ENCODE results near the gene CTNNA3.

Gene CTNNA3

GRCh38 chr10:66799474-66799873 is 896.5 kb downstream of the CTNNA3 start:
- H3K36me3 ChIP-seq (ENCODE audit: control insufficient read depth in 2 of 2, insufficient read depth in 1 of 2, low read length in 2 of 2) = no peaks in the 10 kb centered on the region
- no peak overlapping the region for H3K27ac ChIP-seq (ENCODE audit: extremely low read depth, low read depth, low read length)
- H3K4me1 ChIP-seq (ENCODE audit: control insufficient read depth, insufficient read depth, low read length) = no peaks in the 10 kb centered on the region
- no peak for TF ChIP-seq HOXA7 (CRISPR knock-in tag; IDR thresholded peaks at IDR 0.05; ENCODE audit: borderline replicate concordance)
- no peak for TF ChIP-seq ZNF544 (tag by site-specific recombination; IDR thresholded peaks at IDR 0.05)
- TF ChIP-seq OSR2 (tag by site-specific recombination; IDR thresholded peaks at IDR 0.05) = no peak
- TF ChIP-seq, protein P1, sequence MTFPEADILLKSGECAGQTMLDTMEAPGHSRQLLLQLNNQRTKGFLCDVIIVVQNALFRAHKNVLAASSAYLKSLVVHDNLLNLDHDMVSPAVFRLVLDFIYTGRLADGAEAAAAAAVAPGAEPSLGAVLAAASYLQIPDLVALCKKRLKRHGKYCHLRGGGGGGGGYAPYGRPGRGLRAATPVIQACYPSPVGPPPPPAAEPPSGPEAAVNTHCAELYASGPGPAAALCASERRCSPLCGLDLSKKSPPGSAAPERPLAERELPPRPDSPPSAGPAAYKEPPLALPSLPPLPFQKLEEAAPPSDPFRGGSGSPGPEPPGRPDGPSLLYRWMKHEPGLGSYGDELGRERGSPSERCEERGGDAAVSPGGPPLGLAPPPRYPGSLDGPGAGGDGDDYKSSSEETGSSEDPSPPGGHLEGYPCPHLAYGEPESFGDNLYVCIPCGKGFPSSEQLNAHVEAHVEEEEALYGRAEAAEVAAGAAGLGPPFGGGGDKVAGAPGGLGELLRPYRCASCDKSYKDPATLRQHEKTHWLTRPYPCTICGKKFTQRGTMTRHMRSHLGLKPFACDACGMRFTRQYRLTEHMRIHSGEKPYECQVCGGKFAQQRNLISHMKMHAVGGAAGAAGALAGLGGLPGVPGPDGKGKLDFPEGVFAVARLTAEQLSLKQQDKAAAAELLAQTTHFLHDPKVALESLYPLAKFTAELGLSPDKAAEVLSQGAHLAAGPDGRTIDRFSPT (tag by site-specific recombination; IDR thresholded peaks at IDR 0.05) = no peak
- TF ChIP-seq ZNF202 (tag by site-specific recombination; IDR thresholded peaks at IDR 0.05; ENCODE audit: borderline replicate concordance) = no peak
- POLR2A ChIA-PET = no interaction called here
- CTCF ChIA-PET = interaction anchor here (0.8 kb wide), 1 partner anchor 37 kb away, joined by 4 read pairs; no protein-coding TSS in a partner anchor
- H3K4me3 ChIP-seq (ENCODE audit: low read depth, low read length) = no peak overlapping the region
- H3K9me3 ChIP-seq (ENCODE audit: control insufficient read depth, insufficient read depth, low read depth, low read length) = no peaks in the 10 kb centered on the region

DNA sequence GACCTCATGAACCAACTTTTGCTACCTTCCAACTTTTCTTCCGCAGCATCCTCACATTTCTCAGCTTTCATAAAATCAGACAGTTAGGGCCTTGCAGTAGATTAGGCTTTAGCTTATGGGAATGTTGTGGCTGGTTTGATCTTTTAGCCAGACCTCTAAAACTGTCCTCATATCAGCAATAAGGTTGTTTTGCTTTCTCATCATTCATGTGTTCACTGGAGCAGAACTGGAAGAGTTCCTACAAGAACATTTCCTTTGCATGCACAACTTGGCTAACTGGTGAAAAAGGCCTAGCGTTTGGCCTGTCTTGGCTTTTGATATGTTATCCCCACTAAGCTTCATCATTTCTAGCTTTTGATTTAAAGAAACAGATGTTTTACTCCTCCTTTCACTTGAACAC is 900.1 kb downstream of the CTNNA3 start:
- ChIA-PET POLR2A (no interaction called here), CTCF (no interaction called here)
- Histone ChIP-seq H3K27ac (ENCODE audit: extremely low read depth, low read depth, low read length) (no peak overlapping the region), H3K36me3 (ENCODE audit: control insufficient read depth in 2 of 2, insufficient read depth in 1 of 2, low read length in 2 of 2) (no peaks in the 10 kb centered on the region), H3K4me1 (ENCODE audit: control insufficient read depth, insufficient read depth, low read length) (no peaks in the 10 kb centered on the region), H3K9me3 (ENCODE audit: control insufficient read depth, insufficient read depth, low read depth, low read length) (no peaks in the 10 kb centered on the region), H3K4me3 (ENCODE audit: low read depth, low read length) (no peak overlapping the region)
- TF ChIP-seq ZNF677 (tag by site-specific recombination; IDR thresholded peaks at IDR 0.05) (no peak), ZNF518A (tag by site-specific recombination; conservative IDR thresholded peaks at IDR 0.05; ENCODE audit: low read depth) (no peak), KLF16 (tag by site-specific recombination; IDR thresholded peaks at IDR 0.05) (no peak), ZNF398 (tag by site-specific recombination; IDR thresholded peaks at IDR 0.05) (no peak), ZNF202 (tag by site-specific recombination; IDR thresholded peaks at IDR 0.05; ENCODE audit: borderline replicate concordance) (no peak), ZNF521 (tag by site-specific recombination; IDR thresholded peaks at IDR 0.05) (no peak), ZNF830 (tag by site-specific recombination; IDR thresholded peaks at IDR 0.05; ENCODE audit: low read depth) (no peak)
- TF ChIP-seq, protein P2, sequence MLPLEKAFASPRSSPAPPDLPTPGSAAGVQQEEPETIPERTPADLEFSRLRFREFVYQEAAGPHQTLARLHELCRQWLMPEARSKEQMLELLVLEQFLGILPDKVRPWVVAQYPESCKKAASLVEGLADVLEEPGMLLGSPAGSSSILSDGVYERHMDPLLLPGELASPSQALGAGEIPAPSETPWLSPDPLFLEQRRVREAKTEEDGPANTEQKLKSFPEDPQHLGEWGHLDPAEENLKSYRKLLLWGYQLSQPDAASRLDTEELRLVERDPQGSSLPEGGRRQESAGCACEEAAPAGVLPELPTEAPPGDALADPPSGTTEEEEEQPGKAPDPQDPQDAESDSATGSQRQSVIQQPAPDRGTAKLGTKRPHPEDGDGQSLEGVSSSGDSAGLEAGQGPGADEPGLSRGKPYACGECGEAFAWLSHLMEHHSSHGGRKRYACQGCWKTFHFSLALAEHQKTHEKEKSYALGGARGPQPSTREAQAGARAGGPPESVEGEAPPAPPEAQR (tag by site-specific recombination; IDR thresholded peaks at IDR 0.05) = no peak
- TF ChIP-seq, protein P3, sequence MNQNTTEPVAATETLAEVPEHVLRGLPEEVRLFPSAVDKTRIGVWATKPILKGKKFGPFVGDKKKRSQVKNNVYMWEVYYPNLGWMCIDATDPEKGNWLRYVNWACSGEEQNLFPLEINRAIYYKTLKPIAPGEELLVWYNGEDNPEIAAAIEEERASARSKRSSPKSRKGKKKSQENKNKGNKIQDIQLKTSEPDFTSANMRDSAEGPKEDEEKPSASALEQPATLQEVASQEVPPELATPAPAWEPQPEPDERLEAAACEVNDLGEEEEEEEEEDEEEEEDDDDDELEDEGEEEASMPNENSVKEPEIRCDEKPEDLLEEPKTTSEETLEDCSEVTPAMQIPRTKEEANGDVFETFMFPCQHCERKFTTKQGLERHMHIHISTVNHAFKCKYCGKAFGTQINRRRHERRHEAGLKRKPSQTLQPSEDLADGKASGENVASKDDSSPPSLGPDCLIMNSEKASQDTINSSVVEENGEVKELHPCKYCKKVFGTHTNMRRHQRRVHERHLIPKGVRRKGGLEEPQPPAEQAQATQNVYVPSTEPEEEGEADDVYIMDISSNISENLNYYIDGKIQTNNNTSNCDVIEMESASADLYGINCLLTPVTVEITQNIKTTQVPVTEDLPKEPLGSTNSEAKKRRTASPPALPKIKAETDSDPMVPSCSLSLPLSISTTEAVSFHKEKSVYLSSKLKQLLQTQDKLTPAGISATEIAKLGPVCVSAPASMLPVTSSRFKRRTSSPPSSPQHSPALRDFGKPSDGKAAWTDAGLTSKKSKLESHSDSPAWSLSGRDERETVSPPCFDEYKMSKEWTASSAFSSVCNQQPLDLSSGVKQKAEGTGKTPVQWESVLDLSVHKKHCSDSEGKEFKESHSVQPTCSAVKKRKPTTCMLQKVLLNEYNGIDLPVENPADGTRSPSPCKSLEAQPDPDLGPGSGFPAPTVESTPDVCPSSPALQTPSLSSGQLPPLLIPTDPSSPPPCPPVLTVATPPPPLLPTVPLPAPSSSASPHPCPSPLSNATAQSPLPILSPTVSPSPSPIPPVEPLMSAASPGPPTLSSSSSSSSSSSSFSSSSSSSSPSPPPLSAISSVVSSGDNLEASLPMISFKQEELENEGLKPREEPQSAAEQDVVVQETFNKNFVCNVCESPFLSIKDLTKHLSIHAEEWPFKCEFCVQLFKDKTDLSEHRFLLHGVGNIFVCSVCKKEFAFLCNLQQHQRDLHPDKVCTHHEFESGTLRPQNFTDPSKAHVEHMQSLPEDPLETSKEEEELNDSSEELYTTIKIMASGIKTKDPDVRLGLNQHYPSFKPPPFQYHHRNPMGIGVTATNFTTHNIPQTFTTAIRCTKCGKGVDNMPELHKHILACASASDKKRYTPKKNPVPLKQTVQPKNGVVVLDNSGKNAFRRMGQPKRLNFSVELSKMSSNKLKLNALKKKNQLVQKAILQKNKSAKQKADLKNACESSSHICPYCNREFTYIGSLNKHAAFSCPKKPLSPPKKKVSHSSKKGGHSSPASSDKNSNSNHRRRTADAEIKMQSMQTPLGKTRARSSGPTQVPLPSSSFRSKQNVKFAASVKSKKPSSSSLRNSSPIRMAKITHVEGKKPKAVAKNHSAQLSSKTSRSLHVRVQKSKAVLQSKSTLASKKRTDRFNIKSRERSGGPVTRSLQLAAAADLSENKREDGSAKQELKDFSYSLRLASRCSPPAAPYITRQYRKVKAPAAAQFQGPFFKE (tag by site-specific recombination; IDR thresholded peaks at IDR 0.05; ENCODE audit: borderline replicate concordance) = no peak
- TF ChIP-seq, protein P4, sequence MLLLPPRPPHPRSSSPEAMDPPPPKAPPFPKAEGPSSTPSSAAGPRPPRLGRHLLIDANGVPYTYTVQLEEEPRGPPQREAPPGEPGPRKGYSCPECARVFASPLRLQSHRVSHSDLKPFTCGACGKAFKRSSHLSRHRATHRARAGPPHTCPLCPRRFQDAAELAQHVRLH (tag by site-specific recombination; IDR thresholded peaks at IDR 0.05) = no peak
- TF ChIP-seq, protein P5, sequence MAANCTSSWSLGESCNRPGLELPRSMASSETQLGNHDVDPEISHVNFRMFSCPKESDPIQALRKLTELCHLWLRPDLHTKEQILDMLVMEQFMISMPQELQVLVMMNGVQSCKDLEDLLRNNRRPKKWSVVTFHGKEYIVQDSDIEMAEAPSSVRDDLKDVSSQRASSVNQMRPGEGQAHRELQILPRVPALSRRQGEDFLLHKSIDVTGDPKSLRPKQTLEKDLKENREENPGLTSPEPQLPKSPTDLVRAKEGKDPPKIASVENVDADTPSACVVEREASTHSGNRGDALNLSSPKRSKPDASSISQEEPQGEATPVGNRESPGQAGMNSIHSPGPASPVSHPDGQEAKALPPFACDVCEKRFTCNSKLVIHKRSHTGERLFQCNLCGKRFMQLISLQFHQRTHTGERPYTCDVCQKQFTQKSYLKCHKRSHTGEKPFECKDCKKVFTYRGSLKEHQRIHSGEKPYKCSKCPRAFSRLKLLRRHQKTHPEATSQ (tag by site-specific recombination; IDR thresholded peaks at IDR 0.05) = no peak
